Activated T-helper 2 cell treated with anti-CD3 and anti-CD28 coated beads, Interferon-gamma antibody, Interleukin-2, Interleukin-4, amounts not matched to agents 10 μg/mL and 5 μg/mL and 100 μg/mL, durations not matched to agents 14 hours and 24 hours and 36 hours (primary cell): ENCODE results near the gene PACS2. TPM values are rescaled to one million over a fixed set of nuclear protein-coding genes. Genes with fewer than 3 reads are reported as not detected.
"Not testable (repeated sequence)": the region's sequence is repeated elsewhere in the genome, so short reads cannot be mapped to it uniquely, and the experiment has no call there.

Experiments used
- DNase-seq: peaks from one replicate; pipeline ENCODE4 v3.0.0; 2021; ENCODE audit warnings: low spot score
- H3K27ac Mint-ChIP-seq: one replicate; pipeline ENCODE4 v1.8.0; 2021; ENCODE audit warnings: mixed read lengths
- H3K27me3 Mint-ChIP-seq: one replicate; pipeline ENCODE4 v1.8.0; 2021; ENCODE audit warnings: low read depth, mixed read lengths
- H3K36me3 Mint-ChIP-seq: one replicate; pipeline ENCODE4 v1.8.0; 2021; ENCODE audit warnings: low read depth, mixed read lengths
- H3K4me1 Mint-ChIP-seq: one replicate; pipeline ENCODE4 v1.8.0; 2021; ENCODE audit warnings: low read depth, mixed read lengths
- H3K4me3 Mint-ChIP-seq: one replicate; pipeline ENCODE4 v1.8.0; 2021; ENCODE audit warnings: low read depth, mild to moderate bottlenecking, moderate library complexity, mixed read lengths
- H3K9me3 Mint-ChIP-seq: one replicate; pipeline ENCODE4 v1.8.0; 2021; ENCODE audit warnings: mixed read lengths
- intact Hi-C: fragments of 100-400 bp; cut with micrococcal nuclease; formaldehyde crosslinking; loops from one replicate; pipeline ENCODE4 v1.15.1; 2023
- total RNA-seq: library from RNA; stranded (reverse); gene quantifications from 2 replicates; pipeline ENCODE4 v1.2.3, GENCODE V29; 2022

PACS2 gene
- total RNA-seq, 1 donor from 2014 or later = 35.2 TPM

DNA sequence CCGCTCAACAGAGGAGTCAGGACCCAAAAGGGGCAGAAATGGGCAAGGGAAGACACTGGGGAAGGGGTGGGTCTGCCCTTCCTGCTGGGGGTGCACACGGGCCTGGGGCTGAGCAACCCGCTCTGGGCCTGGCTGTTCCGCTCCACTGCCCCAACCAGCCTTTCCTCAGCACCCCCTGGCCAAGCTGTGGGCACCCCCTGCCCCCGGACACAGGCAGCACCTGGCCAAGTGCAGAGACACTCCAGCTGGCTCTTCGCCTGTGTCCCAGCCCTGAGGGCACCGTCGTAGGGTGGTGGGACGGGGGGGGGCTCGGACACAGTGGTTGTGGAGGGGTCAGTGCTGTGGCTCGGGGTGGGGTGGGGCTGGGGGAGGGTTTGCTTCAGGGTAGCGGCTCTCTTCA is 10.3 kb downstream of the PACS2 start:
- no peak for DNase-seq
- Mint-ChIP-seq H3K4me1 (peaks cover 6% of the 10 kb centered on the region), H3K36me3 (peaks cover 5% of the 10 kb centered on the region), H3K9me3 (no peaks in the 10 kb centered on the region), H3K27ac (no peak overlapping the region), H3K27me3 (no peaks in the 10 kb centered on the region), H3K4me3 (no peak overlapping the region)
- intact Hi-C loops = no loop called here

DNA sequence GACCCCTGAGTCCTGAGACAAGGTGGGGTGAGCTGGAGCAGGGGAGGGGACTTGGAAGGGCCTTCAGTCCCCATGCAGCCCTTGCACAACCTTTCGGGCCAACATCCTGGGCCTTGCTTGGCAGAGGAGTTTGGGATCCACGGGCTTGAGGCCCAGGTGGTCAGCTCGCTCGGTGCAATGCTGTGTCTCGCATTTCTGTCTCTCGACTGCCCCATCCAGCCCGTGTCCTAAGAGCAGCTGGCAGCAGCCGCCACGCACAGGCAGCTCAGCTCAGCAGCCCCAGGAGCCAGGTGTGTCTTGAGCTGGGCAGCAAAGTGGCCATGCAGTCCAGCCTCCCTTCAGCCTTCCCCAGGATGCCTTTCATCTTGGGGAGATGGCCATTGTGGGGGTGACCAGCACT is 10.8 kb downstream of the PACS2 start:
- Mint-ChIP-seq H3K9me3 (no peaks in the 10 kb centered on the region), H3K27me3 (no peaks in the 10 kb centered on the region), H3K4me1 (peaks cover 6% of the 10 kb centered on the region), H3K36me3 (peaks cover 5% of the 10 kb centered on the region), H3K4me3 (no peak overlapping the region), H3K27ac (no peak overlapping the region)
- intact Hi-C loops = no loop called here
- no peak for DNase-seq

DNA sequence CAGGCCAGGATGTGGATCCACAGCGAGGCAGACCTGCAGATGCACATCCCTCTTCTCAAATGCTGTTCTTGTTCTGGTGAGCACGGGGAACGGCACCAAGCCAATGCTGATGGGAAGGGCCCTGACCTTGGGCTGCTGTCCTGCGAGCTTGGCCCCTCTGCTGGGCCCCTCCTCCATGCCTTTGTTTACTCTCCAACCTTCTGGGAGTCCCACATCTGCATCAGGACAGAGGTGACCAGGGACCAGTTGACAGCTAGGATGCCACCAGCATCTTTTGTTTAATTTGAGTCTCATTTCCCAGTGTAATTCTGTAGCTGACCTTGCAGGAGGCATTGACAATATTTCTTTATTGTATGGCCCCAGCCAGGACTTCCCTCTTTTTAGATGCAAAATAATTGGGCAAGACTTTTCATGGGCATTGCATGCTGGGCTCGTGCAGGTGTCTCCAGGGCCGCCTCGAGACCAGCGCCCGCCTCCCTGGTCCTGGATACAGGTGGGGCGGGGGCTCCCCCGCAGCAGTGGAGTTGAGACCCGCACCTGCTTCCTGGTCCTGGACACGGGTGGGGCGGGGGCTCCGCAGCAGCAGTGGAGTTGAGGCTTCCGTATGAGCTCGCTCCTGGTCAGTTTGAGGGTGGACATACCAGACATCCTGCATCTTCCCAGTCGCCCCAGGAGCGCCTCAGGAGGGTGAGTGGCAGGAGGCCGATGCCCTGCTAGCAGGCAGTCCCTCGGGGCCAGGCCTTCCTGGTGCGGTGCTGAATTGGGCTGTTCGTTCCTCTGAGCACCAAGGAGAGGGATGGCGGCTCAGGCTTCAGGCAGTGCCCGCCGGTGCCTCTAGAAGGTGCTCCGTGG is 11.4 kb downstream of the PACS2 start:
- DNase-seq = no peak
- Mint-ChIP-seq H3K4me1 (peaks cover 11% of the 10 kb centered on the region), H3K36me3 (peaks cover 5% of the 10 kb centered on the region), H3K27ac (no peak overlapping the region), H3K9me3 (no peaks in the 10 kb centered on the region), H3K27me3 (no peaks in the 10 kb centered on the region), H3K4me3 (no peak overlapping the region)
- intact Hi-C loops = no loop called here

GRCh38 chr14:105326568-105326867 is 12.0 kb downstream of the PACS2 start:
- no peak for DNase-seq
- H3K27ac Mint-ChIP-seq = no peak overlapping the region
- no peak overlapping the region for H3K4me3 Mint-ChIP-seq
- no peaks in the 10 kb centered on the region for H3K9me3 Mint-ChIP-seq
- peaks cover 11% of the 10 kb centered on the region for H3K4me1 Mint-ChIP-seq
- intact Hi-C loops = no loop called here
- H3K27me3 Mint-ChIP-seq = no peaks in the 10 kb centered on the region
- peaks cover 5% of the 10 kb centered on the region for H3K36me3 Mint-ChIP-seq

GRCh38 chr14:105326891-105327694 is 12.5 kb downstream of the PACS2 start:
- peaks cover 16% of the 10 kb centered on the region for H3K4me1 Mint-ChIP-seq
- H3K27me3 Mint-ChIP-seq = no peaks in the 10 kb centered on the region
- intact Hi-C loops = no loop called here
- no peak for DNase-seq
- H3K9me3 Mint-ChIP-seq = no peaks in the 10 kb centered on the region
- peaks cover 5% of the 10 kb centered on the region for H3K36me3 Mint-ChIP-seq
- H3K4me3 Mint-ChIP-seq = no peak overlapping the region
- no peak overlapping the region for H3K27ac Mint-ChIP-seq

- H3K27ac Mint-ChIP-seq, DNase-seq, intact Hi-C loops, H3K27me3 Mint-ChIP-seq, H3K4me3 Mint-ChIP-seq, H3K36me3 Mint-ChIP-seq, H3K9me3 Mint-ChIP-seq: not testable (repeated sequence)
- peaks cover 14% of the 10 kb centered on the region for H3K4me1 Mint-ChIP-seq
Measured at GRCh38 chr14:105327695-105328045, 13.1 kb downstream of the PACS2 start.

GRCh38 chr14:105328070-105328677 is 13.6 kb downstream of the PACS2 start:
- intact Hi-C loops = no loop called here
- Mint-ChIP-seq H3K4me3 (no peak overlapping the region), H3K4me1 (peaks cover 12% of the 10 kb centered on the region), H3K27ac (no peak overlapping the region), H3K36me3 (no peaks in the 10 kb centered on the region), H3K27me3 (no peaks in the 10 kb centered on the region), H3K9me3 (no peaks in the 10 kb centered on the region)
- no peak for DNase-seq

GRCh38 chr14:105328678-105329390 is 14.3 kb downstream of the PACS2 start:
- Mint-ChIP-seq H3K27me3 (no peaks in the 10 kb centered on the region), H3K9me3 (no peaks in the 10 kb centered on the region), H3K4me3 (no peak overlapping the region), H3K4me1 (peaks cover 10% of the 10 kb centered on the region), H3K36me3 (no peaks in the 10 kb centered on the region), H3K27ac (no peak overlapping the region)
- DNase-seq = no peak
- intact Hi-C loops = no loop called here

- DNase-seq = no peak
- Mint-ChIP-seq H3K27ac (no peak overlapping the region), H3K27me3 (no peaks in the 10 kb centered on the region), H3K9me3 (no peaks in the 10 kb centered on the region), H3K4me3 (no peak overlapping the region), H3K4me1 (peaks cover 10% of the 10 kb centered on the region), H3K36me3 (no peaks in the 10 kb centered on the region)
- intact Hi-C loops = no loop called here
Measured at GRCh38 chr14:105329411-105330150, 15.0 kb downstream of the PACS2 start.

GRCh38 chr14:105330491-105330895 is 15.9 kb downstream of the PACS2 start:
- DNase-seq = no peak
- intact Hi-C loops = no loop called here
- no peak overlapping the region for H3K4me3 Mint-ChIP-seq
- H3K4me1 Mint-ChIP-seq = peaks cover 10% of the 10 kb centered on the region
- no peaks in the 10 kb centered on the region for H3K36me3 Mint-ChIP-seq
- no peak overlapping the region for H3K27ac Mint-ChIP-seq
- H3K27me3 Mint-ChIP-seq = no peaks in the 10 kb centered on the region
- no peaks in the 10 kb centered on the region for H3K9me3 Mint-ChIP-seq

DNA sequence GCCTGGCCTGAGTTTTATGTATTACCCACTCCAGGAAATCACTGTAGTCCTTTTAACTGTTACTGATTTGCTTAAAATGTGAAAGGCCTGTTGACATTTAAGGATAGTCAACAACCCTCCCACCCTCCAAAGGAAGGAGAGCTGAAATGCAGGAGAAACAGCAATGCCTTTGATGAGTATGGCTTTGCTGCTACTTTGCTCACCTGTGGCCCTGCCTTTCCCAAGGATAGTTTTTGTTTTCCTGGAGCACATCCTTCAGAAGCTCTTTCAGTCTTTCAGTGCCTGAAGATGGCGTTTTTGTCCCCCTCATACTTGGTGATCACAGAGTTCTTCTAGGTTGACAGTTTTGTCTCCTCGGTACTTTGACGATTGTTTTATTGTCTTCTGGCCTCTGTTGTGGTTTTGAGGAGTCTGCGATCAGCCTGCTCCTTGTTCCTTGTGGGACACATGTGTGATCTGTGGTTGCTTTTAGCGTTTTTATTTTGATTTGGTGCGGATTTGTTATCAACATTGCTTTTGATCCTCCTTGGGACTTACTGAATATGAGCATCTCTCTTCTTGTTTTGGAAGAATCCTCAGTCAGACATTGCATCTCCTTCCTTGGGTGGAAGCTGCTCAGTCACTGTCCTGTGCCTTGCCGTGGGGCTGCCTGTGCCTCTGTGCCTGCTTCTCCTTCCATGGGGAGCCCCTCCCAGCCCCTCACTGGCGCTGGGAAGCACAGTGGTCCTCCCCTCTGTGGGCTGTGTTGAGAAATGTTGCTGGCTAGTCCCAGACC is 17.2 kb downstream of the PACS2 start:
- no peaks in the 10 kb centered on the region for H3K36me3 Mint-ChIP-seq
- intact Hi-C loops = no loop called here
- peaks cover 10% of the 10 kb centered on the region for H3K4me1 Mint-ChIP-seq
- DNase-seq = no peak
- no peaks in the 10 kb centered on the region for H3K27me3 Mint-ChIP-seq
- no peak overlapping the region for H3K4me3 Mint-ChIP-seq
- no peak overlapping the region for H3K27ac Mint-ChIP-seq
- H3K9me3 Mint-ChIP-seq = no peaks in the 10 kb centered on the region
